ENCODE results near the gene ZDHHC1. TPM values are rescaled to one million over a fixed set of nuclear protein-coding genes. Genes with fewer than 3 reads are reported as not detected.
A peak's percentile ranks its signal among the peaks of the same experiment; 100 is the strongest.

ZDHHC1 gene
- total RNA-seq, 1 donor from 2014 or later = 18.9 TPM

DNA sequence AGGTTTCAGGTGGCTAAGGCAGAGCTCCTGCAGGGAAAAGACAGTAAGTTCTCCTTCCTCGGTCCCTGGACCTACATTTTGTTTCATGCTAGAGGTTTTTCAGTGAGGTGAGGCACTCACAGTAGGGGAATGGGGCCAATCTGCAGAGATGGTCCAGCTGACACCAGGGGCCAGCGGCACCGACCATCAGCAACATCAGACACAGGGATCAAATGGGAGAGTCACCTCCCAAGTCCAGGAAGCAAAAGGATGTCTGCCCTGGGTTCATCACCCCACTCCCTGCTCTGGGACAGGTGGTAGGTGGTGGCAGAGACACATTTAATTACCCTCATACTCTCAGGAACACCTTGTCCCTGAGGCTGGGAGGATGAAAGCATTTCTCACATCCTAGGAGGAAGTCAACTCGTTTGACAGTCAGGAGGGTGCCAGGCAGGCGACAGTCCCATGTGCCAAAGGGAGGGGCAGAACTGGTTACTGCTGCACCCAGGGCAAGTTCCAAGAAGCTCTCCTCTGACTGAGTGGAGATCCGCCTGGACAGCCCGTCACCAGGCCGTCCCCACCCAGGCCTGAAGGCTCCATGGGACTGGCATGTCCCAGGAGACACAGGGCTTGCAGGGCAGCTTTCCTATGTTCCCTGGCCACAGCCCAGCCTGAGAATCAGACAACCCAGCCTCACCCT, 45.5 kb upstream of the ZDHHC1 start:
- H3K9me3 ChIP-seq = no peaks in the 10 kb centered on the region
- peak; percentile 15 to 55 for ATAC-seq
- H3K27ac ChIP-seq = peak overlapping the region; percentile 11
- TF ChIP-seq, protein P1, sequence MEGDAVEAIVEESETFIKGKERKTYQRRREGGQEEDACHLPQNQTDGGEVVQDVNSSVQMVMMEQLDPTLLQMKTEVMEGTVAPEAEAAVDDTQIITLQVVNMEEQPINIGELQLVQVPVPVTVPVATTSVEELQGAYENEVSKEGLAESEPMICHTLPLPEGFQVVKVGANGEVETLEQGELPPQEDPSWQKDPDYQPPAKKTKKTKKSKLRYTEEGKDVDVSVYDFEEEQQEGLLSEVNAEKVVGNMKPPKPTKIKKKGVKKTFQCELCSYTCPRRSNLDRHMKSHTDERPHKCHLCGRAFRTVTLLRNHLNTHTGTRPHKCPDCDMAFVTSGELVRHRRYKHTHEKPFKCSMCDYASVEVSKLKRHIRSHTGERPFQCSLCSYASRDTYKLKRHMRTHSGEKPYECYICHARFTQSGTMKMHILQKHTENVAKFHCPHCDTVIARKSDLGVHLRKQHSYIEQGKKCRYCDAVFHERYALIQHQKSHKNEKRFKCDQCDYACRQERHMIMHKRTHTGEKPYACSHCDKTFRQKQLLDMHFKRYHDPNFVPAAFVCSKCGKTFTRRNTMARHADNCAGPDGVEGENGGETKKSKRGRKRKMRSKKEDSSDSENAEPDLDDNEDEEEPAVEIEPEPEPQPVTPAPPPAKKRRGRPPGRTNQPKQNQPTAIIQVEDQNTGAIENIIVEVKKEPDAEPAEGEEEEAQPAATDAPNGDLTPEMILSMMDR (IDR thresholded peaks at IDR 0.05) = no peak
- H3K4me1 ChIP-seq = peaks cover 82% of the 10 kb centered on the region
- intact Hi-C loops (cut with DNase I) = no loop called here
- no peaks in the 10 kb centered on the region for H3K27me3 ChIP-seq (ENCODE audit: low read depth)
- H3K36me3 ChIP-seq = peaks cover 17% of the 10 kb centered on the region
- H3K4me3 ChIP-seq = no peak overlapping the region
- peak; percentile 62 for DNase-seq

DNA sequence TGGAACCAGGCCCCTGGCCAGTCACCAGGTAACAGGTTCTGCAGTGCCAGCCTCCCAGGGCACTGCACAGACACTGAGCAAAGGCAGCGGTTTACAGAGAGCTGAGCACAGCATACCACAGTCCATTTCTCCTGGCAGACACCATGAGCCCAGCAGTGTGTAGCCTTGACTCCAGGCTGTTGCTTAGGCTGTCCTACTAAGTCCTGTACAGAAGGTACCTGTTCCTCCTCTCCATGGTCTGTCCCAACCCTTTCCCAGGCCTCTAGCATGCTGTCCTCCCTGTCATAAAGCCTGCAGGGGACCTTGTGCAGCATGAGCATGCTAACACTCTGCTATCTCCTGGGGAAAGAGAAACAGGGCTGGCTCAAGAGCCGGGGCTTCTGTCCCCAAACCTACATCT, 44.7 kb upstream of the ZDHHC1 start:
- H3K27ac ChIP-seq = peak overlapping the region; percentile 13
- DNase-seq (no peak), ATAC-seq (no peak)
- no peak overlapping the region for H3K4me3 ChIP-seq
- TF ChIP-seq, protein P1 (IDR thresholded peaks at IDR 0.05) = no peak
- intact Hi-C loops (cut with DNase I) = no loop called here
- H3K9me3 ChIP-seq = no peaks in the 10 kb centered on the region
- H3K36me3 ChIP-seq = peaks cover 17% of the 10 kb centered on the region
- H3K27me3 ChIP-seq (ENCODE audit: low read depth) = no peaks in the 10 kb centered on the region
- peaks cover 89% of the 10 kb centered on the region for H3K4me1 ChIP-seq

DNA sequence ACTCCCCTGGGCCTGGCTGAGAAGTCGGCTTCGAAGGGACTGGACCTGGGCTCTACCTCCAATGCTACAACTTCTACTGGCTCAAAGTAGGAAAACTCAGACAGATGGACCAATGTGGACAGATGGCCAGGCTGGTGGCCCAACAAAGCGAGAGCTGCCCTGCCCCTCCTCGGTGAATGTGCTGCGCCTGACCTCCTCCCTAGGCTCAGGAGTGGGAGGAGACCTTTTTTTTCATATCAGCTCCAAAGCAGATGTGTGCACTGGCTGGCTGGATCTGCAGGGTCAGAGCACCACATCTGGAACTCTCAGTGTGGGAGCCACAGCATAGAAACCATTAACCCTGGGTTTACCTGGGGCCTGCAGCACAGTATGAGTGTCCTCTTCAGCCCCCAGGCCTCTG, 43.9 kb upstream of the ZDHHC1 start:
- ATAC-seq = no peak
- no peaks in the 10 kb centered on the region for H3K27me3 ChIP-seq (ENCODE audit: low read depth)
- peak overlapping the region; percentile 80 for H3K27ac ChIP-seq
- TF ChIP-seq, protein P1 (IDR thresholded peaks at IDR 0.05) = no peak
- no peaks in the 10 kb centered on the region for H3K9me3 ChIP-seq
- intact Hi-C loops (cut with DNase I) = no loop called here
- no peak overlapping the region for H3K4me3 ChIP-seq
- no peak for DNase-seq
- peaks cover 81% of the 10 kb centered on the region for H3K4me1 ChIP-seq
- peaks cover 18% of the 10 kb centered on the region for H3K36me3 ChIP-seq

DNA sequence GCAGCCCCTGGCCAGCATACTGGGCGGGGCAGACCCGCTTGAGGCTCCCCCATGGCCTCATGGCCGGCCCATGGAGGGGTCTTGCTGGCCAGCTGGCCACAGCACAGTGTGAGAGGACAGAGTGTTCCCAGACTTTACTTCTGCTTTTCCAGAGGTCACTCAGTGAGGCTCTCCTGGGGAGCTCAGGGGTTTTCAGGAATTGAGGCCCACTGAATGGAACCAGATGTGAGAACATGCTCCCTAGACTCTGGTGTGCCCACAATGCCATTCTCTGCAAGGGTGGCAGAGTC, 43.5 kb upstream of the ZDHHC1 start:
- ATAC-seq (peak; percentile 17 to 18), DNase-seq (peak; percentile 55)
- Histone ChIP-seq H3K27ac (peak overlapping the region; percentile 80), H3K4me1 (peaks cover 78% of the 10 kb centered on the region), H3K36me3 (peaks cover 17% of the 10 kb centered on the region), H3K9me3 (no peaks in the 10 kb centered on the region), H3K27me3 (ENCODE audit: low read depth) (no peaks in the 10 kb centered on the region), H3K4me3 (no peak overlapping the region)
- intact Hi-C loops (cut with DNase I) = no loop called here
- TF ChIP-seq, protein P1 (IDR thresholded peaks at IDR 0.05) = no peak

DNA sequence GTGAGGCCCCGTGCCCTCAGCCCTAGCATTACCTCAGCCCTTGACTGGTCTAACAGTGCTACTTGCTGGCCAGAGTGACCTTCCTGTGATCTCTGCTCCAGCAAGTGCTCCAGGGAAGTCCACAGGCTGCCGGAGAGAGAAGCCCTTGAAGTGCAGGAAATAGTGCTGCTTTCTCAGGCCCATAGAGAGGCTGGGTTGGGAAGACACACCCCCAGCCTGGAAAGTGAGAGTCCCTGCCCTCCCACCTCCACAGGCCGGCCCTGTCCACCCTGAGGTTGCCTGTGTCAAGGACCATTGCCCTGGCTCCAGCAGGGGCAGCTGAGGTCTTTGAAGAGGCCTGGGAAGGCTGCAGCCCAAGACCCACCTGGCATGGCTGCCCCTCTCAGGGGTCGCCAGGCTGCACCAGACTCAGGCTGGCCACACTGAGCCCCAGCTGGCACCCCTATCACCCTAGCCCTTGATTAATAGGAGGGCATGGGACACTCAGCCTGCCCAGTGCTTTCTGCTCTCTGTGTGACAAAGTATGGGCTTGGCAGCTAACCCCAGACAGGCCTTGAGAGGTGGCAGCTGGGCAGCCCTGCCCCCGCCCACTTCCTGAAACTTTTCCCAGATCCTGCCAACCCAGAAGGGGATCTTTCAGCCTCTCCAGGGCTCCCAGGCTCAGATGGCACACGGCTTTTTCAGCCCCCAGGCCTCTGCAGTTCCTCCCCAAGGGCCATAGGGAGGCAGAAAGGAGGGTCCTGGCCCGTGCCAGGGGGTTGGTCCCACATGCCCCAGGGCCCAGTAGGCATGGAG, 43.0 kb upstream of the ZDHHC1 start:
- DNase-seq (peak; percentile 71), ATAC-seq (peak; percentile 75 to 84)
- Histone ChIP-seq H3K27me3 (ENCODE audit: low read depth) (no peaks in the 10 kb centered on the region), H3K36me3 (peaks cover 15% of the 10 kb centered on the region), H3K27ac (peak overlapping the region; percentile 80), H3K4me1 (peaks cover 75% of the 10 kb centered on the region), H3K9me3 (no peaks in the 10 kb centered on the region), H3K4me3 (no peak overlapping the region)
- intact Hi-C loops (cut with DNase I) = no loop called here
- TF ChIP-seq, protein P1 (IDR thresholded peaks at IDR 0.05) = no peak
